ENCODE measurements around the gene SEC22A. TPM values are rescaled to one million over a fixed set of nuclear protein-coding genes. Genes with fewer than 3 reads are reported as not detected.

The SEC22A gene
- total RNA-seq, 1 donor from 2014 or later: 17.7 TPM

- DNase-seq (ENCODE audit: extremely low spot score in 2 of 2): no peak
- Histone ChIP-seq H3K4me3 (no peak overlapping the region), H3K27me3 (no peaks in the 10 kb centered on the region), H3K36me3 (peaks cover 0 to 15% of the 10 kb centered on the region in 2 donors), H3K9me3 (no peaks in the 10 kb centered on the region), H3K27ac (no peak overlapping the region), H3K4me1 (no peaks in the 10 kb centered on the region)
- no peak for TF ChIP-seq POLR2A (IDR thresholded peaks at IDR 0.05)
- no peak for TF ChIP-seq CTCF (IDR thresholded peaks at IDR 0.05)
- no peak for TF ChIP-seq POLR2AphosphoS5 (IDR thresholded peaks at IDR 0.05; ENCODE audit: insufficient read depth in 1 of 2, low read depth in 1 of 2)
- intact Hi-C loops (cut with DNase I): no loop called here
Measured at GRCh38 chr3:123165163-123165562, 36.6 kb upstream of the SEC22A start.

DNA sequence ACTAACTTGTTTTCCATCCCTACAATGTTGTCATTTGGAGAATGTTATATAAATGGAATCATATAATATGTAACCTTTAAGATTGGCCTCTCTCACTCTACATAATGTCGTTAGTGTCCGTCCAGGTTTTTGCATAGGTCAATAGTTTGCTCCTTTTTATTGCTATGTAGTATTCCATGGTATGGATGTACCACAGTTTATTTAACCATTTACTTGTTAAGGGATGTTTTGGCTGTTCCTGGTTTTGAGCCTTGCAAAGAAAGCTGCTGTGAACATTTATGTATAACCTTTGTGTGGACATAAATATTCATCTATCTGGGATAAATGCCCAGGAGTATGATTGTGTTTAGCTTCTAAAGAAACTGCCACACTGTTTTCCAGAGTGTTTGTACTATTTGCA is 34.1 kb upstream of the SEC22A start:
- TF ChIP-seq POLR2AphosphoS5 (IDR thresholded peaks at IDR 0.05; ENCODE audit: insufficient read depth in 1 of 2, low read depth in 1 of 2) (no peak), POLR2A (IDR thresholded peaks at IDR 0.05) (no peak)

GRCh38 chr3:123168122-123168521 is 33.6 kb upstream of the SEC22A start:
- no peaks in the 10 kb centered on the region for H3K9me3 ChIP-seq
- no peak overlapping the region for H3K4me3 ChIP-seq
- intact Hi-C loops (cut with DNase I): no loop called here
- no peaks in the 10 kb centered on the region for H3K4me1 ChIP-seq
- TF ChIP-seq POLR2AphosphoS5 (IDR thresholded peaks at IDR 0.05; ENCODE audit: insufficient read depth in 1 of 2, low read depth in 1 of 2) (no peak), CTCF (IDR thresholded peaks at IDR 0.05) (no peak), POLR2A (IDR thresholded peaks at IDR 0.05) (no peak)
- DNase-seq (ENCODE audit: extremely low spot score in 2 of 2): no peak
- H3K27ac ChIP-seq: no peak overlapping the region
- peaks cover 0 to 9% of the 10 kb centered on the region in 2 donors for H3K36me3 ChIP-seq
- H3K27me3 ChIP-seq: no peaks in the 10 kb centered on the region

More for the DNA sequence above, 34.1 kb upstream of the SEC22A start:
- intact Hi-C loops (cut with DNase I): no loop called here
- peaks cover 0 to 9% of the 10 kb centered on the region in 2 donors for H3K36me3 ChIP-seq
- H3K27ac ChIP-seq: no peak overlapping the region
- DNase-seq (ENCODE audit: extremely low spot score in 2 of 2): no peak
- H3K9me3 ChIP-seq: no peaks in the 10 kb centered on the region
- H3K27me3 ChIP-seq: no peaks in the 10 kb centered on the region
- no peak overlapping the region for H3K4me3 ChIP-seq
- H3K4me1 ChIP-seq: no peaks in the 10 kb centered on the region

DNA sequence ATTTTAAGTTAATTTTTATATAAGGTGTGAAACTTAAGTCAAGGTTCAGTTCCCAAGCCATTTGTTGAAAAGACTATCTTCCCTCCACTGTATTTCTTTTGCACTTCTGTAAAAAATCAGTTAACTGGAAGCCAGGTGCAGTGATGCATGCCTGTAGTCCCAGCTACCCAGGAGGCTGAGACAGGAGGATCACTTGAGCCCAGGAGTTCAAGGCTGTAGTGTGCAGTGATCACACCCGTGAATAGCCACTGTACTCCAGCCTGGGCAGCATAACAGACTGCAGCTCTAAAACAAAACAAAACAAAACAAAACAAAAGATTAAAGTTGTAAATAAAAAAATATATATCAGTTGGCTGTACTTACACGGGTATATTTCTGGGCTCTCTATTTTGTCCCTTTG is 33.1 kb upstream of the SEC22A start:
- Histone ChIP-seq H3K27me3 (no peaks in the 10 kb centered on the region), H3K36me3 (peaks cover 0 to 9% of the 10 kb centered on the region in 2 donors), H3K9me3 (no peaks in the 10 kb centered on the region), H3K4me3 (no peak overlapping the region), H3K4me1 (no peaks in the 10 kb centered on the region), H3K27ac (no peak overlapping the region)
- DNase-seq (ENCODE audit: extremely low spot score in 2 of 2): no peak
- intact Hi-C loops (cut with DNase I): no loop called here
- TF ChIP-seq POLR2A (IDR thresholded peaks at IDR 0.05) (no peak), POLR2AphosphoS5 (IDR thresholded peaks at IDR 0.05; ENCODE audit: insufficient read depth in 1 of 2, low read depth in 1 of 2) (no peak), CTCF (IDR thresholded peaks at IDR 0.05) (no peak)

GRCh38 chr3:123169492-123169929 is 32.2 kb upstream of the SEC22A start:
- no peaks in the 10 kb centered on the region for H3K9me3 ChIP-seq
- TF ChIP-seq CTCF (IDR thresholded peaks at IDR 0.05) (no peak), POLR2A (IDR thresholded peaks at IDR 0.05) (no peak), POLR2AphosphoS5 (IDR thresholded peaks at IDR 0.05; ENCODE audit: insufficient read depth in 1 of 2, low read depth in 1 of 2) (no peak)
- DNase-seq (ENCODE audit: extremely low spot score in 2 of 2): no peak
- intact Hi-C loops (cut with DNase I): no loop called here
- no peak overlapping the region for H3K27ac ChIP-seq
- peaks cover 0 to 6% of the 10 kb centered on the region in 2 donors for H3K36me3 ChIP-seq
- no peaks in the 10 kb centered on the region for H3K4me1 ChIP-seq
- H3K27me3 ChIP-seq: no peaks in the 10 kb centered on the region
- H3K4me3 ChIP-seq: no peak overlapping the region
